DOHH2 (cell line): ENCODE measurements around the gene TFCP2.

Experiments used
- EZH2phosphoT487 ChIP-seq: fragments of 200-600 bp; sonication (generic); IDR thresholded peaks from 2 replicates; pipeline ENCODE4 v1.6.1; 2017; ENCODE audit warnings: borderline replicate concordance, mild to moderate bottlenecking, antibody characterized with exemption, low read length, moderate library complexity, mixed read lengths
- TF ChIP-seq, protein P1 (sequence below): fragments of 200-600 bp; sonication (generic); IDR thresholded peaks from one replicate; pipeline ENCODE4 v1.5.1; 2014; ENCODE audit warnings: antibody characterized with exemption, mild to moderate bottlenecking, low read depth, low read length; ENCODE audit not compliant: poor library complexity, severe bottlenecking

DNA sequence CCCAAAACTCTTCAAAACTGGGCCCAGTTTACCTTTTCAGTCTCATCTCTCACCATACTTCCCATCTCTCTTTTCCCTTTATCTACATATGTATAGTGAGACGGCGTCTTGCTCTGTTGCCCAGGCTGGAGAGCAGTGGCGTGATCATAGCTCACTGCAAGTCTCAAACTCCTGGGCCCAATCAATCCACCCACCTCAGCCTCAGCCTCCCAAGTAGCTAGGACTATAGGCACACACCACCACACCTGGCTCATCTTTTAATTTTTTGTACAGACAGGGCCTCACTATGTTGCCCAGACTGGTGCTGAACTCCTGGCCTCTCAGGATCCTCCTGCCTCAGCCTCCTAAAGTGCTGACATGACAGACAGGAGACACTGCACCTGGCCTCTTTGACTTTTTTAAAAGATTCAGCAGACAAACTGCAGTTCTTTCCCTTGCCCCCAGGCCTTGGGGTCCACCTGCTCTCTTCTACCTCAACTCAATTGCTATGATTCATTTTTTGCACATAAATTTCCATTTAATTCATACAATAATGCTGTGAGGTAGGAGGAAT is 33.6 kb downstream of the TFCP2 start:
- TF ChIP-seq, protein P1, sequence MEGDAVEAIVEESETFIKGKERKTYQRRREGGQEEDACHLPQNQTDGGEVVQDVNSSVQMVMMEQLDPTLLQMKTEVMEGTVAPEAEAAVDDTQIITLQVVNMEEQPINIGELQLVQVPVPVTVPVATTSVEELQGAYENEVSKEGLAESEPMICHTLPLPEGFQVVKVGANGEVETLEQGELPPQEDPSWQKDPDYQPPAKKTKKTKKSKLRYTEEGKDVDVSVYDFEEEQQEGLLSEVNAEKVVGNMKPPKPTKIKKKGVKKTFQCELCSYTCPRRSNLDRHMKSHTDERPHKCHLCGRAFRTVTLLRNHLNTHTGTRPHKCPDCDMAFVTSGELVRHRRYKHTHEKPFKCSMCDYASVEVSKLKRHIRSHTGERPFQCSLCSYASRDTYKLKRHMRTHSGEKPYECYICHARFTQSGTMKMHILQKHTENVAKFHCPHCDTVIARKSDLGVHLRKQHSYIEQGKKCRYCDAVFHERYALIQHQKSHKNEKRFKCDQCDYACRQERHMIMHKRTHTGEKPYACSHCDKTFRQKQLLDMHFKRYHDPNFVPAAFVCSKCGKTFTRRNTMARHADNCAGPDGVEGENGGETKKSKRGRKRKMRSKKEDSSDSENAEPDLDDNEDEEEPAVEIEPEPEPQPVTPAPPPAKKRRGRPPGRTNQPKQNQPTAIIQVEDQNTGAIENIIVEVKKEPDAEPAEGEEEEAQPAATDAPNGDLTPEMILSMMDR: no peak
- no peak for TF ChIP-seq EZH2phosphoT487
